GM20431 (cell line): ENCODE data around the gene MTA2.
"Not testable (repeated sequence)": the region's sequence is repeated elsewhere in the genome, so short reads cannot be mapped to it uniquely, and the experiment has no call there.

Experiments used
- in situ Hi-C: fragments of 300-500 bp; cut with MseI, MboI; formaldehyde crosslinking; loops from one replicate; pipeline ENCODE4 v1.15.0; 2020; ENCODE audit warnings: low sequenced_read_pairs; ENCODE audit not compliant: unreplicated experiment

MTA2 gene

DNA sequence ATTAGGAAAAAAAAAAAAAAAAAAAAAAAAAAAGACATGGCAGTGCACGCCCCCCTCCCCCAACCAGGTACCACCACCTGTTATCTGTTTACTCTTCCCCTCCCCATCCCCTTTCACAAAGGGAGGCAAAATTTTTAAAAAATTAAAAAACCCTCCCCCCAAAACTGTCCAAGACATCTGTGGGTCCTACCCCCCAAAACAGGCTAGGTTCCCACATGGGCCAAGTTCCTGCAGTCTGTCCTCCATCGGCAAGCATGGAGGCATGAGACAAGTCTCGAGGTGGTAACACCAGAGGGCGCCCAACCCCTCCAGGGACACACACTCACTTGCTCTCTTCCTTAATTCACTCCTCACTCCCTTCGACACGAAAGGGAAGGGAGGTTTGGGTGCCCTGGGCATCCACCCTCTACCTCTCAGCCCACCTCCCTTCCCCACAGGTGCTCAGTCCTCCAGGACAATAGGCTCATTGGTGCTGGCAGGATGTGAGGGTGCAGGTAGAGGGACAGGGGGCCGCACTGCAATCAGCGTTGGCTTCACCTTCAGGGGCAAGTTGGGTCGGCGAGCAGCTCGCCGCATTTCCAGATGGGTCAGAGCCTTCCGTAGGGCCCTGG lies 8.1 kb downstream of the MTA2 start:
- in situ Hi-C loops = no loop called here

DNA sequence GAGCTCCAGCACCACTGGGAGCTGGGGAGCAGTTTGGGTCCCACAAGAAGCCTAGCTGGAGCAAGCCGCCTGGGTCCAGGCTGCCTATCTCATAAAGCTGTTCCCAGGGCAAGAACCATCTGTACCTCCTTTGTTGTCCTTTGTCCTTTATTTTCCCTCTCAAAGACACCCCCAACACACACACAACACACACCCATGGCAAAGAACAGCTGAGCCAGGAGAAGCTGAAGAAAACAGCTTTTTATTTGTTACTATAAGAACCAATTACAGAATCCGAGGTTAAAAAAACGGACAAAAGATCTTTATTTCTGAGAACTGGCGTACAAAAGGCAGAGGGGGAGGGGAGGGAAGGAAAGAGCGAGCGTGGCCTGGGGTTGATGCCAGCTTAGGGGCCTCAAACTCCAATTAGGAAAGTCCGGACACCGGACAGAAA lies 8.7 kb downstream of the MTA2 start:
- in situ Hi-C loops = no loop called here

DNA sequence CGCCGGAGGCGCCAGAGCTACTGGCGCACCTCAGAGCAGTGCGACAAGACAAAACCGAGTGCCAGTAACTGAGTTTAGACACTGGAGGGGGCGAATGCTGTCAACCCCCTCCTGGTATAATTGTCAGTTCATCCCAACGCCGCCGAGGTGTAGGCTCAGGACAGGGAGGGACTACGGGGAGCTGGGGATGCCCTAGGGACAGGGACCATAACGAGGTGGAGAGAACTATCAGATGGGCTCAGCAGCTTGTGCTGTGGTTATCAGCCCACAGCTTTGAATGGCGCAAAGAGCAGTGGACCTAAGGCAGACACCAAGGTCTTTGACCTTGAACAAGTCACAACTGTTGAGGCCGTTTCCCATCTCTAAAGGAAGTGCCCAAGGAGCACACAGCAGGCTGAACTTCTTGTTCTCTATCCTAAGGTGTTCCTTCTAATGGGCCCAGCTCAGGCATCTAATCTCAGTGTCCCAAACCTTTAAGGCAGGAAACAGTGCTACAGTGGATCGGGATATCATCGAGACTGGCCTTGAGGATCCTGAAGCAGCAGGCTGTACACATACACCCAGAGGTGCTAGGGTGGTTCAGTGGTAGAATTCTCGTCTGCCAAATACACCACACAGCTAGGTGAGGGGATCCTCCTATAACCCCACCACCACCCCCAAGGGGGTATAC lies 9.4 kb downstream of the MTA2 start:
- in situ Hi-C loops = no loop called here

DNA sequence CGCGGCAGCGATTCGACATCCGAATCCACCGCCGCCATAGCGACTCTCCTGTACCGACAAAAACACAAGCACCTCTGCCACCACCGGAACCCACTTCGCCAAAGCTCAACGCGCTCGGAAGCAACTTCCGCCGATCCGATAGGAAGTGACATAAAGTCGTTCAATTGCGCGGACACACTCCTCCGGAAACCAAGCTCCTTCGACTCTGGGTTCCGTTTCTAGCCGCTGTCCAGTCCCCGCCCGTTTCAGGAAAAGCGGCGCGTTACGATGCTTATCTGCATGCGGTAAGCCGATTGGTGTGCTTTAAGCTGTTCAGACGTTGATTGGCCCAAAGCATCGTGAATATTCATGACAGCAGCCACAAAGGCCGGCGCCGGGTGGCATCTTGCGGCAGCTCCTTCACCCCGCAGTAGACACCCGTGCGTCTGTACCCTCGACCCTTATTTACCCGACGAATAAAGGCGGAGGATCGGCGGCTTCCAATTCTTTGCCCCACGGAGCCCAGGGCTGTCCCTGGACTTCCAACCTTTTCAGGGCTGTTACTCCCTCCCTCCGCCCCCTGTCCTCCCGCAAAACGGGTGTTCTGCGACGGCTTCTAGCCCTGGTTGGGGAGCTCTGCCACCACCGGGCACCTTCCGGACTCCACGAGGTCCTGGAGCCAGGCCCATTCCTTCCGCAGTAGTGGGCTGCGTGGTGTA lies 10.1 kb downstream of the MTA2 start, which contains the start of gene TUT1:
TSS of gene TUT1 (minus strand) at position 76 of the 698 bp plus-strand sequence. CDS start at position 38, 38 bp downstream.
- in situ Hi-C loops = no loop called here

DNA sequence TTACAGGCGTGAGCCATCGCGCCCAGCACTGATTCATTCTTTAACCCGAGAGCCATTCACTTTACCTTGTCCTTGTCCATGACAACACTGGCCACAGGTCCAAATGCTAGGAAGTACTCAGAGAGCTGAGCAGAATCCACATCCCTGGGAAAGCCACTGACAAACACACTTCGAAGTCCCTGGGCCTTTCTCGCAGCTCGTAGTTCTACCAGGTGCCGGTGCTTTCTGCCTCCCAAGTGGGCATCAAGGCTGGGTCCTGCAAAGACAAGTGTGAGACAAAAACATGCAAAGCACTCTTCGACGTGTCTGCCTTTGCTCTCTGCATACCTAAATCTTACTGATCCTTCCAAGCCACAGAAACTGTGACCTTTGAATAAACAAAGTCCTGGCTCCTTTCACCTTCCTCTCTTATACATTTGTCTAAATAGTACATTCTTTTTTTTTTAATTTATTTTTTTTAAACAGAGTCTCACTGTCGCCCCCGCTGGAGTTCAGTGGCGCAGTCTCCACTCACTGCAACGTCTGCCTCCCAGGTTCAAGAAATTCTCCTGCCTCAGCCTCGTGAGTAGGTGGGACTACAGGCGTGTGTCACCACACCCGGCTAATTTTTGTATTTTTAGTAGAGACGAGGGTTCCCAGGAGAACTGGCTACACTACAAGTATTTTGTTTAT lies 12.6 kb downstream of the MTA2 start:
- in situ Hi-C loops = no loop called here

DNA sequence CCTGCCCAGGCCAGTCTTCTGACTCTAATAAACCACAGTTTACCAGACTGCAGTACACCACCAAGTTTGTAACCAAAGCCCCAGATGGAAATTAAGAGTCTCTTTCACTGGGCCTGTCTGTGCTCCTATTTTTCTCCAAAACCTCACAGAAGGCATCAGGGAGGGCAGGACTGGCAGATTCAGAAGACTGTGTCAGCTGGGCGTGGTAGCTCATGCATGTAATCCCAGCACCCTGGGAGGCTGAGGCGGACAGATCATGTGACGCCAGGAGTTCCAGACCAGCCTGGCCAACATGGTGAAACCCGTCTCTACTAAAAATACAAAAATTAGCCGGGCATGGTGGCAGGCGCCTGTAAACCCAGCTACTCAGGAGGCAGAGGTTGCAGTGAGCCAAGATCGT lies 16.3 kb downstream of the MTA2 start:
- in situ Hi-C loops = not testable (repeated sequence)

DNA sequence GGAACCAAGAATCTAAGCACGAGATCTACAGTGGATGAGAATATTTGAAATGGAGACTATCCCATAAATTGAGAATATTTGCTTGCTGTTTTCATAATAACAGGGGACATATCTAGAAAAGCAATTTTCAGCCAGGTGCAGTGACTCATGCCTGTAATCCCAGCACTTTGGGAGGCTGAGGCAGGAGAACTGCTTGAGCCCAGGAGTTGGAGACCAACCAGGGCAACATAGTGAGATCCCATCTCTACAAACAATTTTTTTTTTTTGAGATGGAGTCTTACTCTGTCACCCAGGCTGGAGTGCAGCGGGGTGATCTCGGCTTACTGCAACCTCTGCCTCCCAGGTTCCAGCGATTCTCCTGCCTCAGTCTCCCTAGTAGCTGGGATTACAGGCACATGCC lies 19.9 kb downstream of the MTA2 start:
- in situ Hi-C loops = not testable (repeated sequence)

DNA sequence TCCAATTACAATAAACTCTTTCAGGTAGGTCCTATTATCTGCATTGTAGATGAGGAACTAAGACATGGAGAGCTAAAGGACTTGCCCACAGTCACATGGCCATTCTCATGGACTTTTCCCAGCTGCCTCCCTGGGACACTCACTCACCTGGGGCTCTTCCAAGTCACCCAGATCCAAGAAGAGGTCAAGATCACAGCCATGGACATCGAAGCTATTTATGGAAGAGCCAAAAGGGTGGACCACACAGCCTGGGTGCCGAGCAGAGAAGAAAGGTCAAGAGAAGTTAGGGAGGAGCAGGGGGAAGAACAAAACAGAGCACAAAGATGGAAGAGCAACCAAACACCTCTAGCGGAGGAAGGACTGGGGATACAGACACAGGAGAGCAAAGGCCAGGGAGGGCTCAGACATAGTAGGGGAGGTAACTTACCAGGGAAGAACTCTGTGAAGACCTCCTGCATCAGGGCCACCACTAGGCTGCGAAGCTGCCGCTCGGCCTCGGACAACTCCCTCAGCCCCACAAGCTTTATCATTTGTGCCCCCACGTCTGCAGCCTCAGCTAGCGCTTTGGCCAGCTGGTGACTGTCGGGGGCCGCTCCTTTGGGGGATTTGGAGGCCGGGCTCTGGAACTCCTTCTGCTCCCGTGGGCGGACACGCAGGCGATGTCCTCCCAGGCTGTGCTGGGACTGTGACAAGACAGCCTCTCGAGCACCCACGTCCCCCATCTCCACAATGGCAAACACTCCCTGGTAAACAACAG lies 20.5 kb downstream of the MTA2 start:
- in situ Hi-C loops = no loop called here

DNA sequence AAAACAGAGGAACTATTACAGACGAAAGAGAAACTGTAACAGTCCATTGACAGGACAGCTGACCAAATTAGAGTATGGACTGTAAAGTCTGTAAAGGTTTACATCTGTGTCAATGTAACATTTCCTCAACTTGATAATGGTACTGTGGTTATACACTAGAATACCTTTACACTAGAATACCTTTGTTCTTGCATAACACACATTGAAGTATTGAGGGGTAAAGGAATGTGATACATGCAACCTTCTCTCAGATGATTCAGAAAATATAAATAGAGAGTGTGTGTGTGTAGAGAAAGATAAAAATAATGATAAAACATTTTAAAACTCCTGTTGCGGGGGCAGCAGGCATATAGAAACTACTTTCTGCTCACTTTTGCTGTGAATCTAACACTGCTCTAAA lies 22.4 kb downstream of the MTA2 start:
- in situ Hi-C loops = no loop called here

DNA sequence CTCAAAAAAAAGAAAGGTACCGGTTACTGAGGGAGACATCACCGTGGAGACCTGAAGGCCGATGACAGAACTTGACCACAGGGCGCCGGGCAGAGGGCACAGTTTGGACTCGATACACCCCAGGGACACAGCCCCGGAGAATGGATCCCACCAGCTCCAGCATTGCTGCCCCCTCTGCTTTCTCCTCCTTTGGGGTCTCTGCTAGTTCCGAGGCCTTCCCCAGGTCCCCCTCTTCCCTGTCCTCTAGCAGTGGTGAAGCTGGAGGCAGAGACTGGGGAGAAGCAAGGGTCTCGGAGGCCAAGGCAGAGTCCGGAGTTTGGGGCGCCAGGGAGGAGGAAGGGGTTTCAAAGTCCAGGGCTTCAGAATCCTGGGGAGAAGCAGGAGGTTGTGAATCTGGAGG lies 23.1 kb downstream of the MTA2 start:
- in situ Hi-C loops = no loop called here

DNA sequence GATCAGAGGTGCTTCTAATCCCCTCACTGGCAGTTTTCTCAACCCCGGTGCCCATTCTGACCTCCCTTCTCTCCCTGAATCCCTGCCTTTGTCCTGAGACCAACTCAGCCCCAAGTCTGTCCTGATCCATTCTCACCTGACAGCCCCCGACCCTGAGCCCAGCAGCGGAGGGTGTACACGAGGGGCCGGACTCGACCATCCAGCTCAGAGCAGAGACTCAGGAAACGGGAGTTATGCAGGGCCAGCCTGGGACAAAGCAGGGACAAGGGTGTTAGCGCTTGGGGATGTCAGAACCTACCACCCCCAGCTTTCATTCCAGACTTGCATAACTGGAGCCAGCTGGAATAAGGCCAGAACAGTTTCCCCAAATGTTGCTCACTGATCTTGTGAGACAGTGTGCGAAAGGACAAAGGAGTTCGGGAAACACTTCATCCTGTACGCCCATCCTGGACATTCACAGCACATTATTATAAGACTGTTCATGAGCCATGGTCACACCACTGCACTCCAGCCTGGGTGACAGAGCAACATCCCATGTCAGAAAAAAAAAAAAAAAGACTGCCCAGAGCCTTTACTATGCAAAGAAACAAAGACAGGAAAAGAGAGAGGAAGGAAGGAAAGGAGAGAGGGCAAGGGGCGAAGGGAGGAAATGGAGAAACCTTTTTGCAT lies 24.5 kb downstream of the MTA2 start:
- in situ Hi-C loops = no loop called here

DNA sequence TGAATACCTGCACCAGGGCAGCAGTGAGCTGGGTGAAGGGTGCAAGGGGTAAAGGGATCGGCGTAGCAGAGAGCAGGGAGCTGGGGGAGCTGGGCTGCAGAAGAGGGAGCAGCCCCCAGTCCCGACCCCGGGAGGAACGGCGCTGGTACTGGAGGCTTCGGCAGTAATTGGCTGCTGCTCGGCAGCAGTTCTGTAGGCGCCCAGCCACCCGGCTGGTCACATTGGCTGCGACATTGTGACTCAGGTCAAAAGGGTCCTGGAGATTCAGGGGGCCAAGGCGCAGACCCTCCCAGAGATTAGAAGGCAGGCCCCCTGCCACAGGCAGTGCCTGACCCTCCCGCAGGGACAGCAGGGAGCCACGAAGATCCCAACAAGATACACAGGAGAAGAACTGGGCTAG lies 25.8 kb downstream of the MTA2 start:
- in situ Hi-C loops = no loop called here

DNA sequence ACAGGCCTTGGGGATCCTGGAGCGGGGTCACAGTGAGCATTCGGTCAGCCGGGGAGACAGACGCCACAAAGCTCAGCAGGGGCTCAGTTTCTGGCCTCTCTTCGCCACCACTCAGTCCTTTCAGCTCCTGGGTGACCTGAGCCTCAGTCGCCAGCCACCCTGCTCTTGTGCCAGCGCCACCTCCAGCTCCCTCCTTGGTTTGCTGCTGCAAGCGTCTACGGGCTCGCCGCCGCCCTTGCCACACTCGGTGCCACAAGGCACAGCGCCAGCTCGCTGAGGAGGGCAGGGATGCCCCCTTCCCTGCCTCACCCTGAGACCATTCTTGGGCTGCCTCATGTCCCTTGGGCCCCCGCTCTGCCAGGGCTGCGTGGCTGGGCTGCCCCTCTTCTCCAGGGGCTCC lies 26.5 kb downstream of the MTA2 start:
- in situ Hi-C loops = no loop called here

DNA sequence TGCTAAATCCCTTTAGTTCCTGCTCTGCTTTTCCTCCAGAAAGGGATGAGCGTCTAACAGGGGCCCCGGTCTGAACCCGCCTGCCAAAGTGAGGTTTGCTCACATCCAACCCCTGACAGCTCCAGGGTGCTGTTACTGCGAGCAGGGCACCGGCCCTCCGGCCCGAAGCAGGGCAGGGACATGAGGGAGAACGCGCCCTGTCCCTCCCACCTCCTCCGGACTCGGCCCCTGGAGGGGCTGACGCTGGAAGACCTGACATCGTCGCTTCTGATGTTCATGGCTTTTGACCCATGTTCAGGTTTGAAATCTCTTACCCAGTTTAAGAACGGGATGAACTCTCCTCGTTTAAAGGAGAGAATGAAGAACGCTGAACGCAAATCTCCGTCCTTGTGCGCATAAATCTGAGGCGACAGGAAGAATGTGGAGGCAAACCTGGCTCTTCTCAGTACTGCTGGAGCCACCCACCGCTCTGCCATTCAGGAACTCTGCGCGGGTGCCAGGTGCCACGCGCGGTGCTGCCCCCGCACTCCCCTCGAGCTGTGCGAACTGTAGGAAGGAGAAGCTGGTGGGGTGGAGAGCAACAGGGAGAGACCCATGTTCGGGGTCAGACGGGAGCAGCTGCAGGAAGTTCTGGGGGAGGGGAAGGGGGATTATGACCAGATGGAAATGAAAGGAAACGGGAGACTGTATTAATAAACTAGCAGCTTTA lies 27.1 kb downstream of the MTA2 start:
- in situ Hi-C loops = no loop called here

DNA sequence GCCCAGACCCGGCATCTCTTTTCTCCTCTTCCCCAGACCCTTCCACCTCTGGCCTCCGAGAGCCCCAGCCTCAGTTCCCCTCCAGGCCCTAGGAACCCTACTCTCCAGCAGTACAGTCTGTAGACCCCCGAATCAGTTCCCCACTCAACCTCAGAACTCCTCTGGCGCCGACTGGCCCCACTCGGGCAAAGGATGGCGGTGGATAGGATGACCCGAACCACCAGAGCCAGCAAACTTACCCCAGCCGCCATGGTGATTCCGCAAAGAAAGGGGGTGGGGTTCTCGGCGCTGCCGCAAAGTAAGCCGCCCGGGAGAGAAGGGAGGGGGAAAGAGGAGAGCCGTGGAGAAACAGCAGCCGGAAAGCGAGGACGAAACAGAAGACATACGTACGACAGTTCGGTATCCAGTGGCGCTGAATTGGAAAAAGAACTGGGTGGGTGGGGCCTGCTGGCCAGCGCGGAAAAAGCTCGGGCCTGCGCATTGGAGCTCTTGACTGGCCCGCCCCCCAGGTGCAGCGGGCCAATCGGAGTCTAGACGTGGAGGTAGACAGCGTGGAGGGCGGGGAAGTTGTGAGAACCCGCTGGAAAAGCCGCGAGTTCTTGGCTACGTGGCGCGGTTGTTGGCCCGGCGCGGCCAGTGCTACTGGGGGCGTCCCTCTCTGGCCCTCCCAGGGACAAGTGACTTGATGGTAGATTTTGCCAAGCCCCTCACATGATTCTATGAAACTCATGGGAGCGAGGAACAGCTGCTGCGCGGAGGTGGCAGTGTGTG lies 27.9 kb downstream of the MTA2 start, which contains the start of gene EEF1G:
TSS of gene EEF1G (minus strand) at position 300 of the 771 bp plus-strand sequence. CDS start at position 251, 49 bp downstream.
- in situ Hi-C loops = no loop called here

DNA sequence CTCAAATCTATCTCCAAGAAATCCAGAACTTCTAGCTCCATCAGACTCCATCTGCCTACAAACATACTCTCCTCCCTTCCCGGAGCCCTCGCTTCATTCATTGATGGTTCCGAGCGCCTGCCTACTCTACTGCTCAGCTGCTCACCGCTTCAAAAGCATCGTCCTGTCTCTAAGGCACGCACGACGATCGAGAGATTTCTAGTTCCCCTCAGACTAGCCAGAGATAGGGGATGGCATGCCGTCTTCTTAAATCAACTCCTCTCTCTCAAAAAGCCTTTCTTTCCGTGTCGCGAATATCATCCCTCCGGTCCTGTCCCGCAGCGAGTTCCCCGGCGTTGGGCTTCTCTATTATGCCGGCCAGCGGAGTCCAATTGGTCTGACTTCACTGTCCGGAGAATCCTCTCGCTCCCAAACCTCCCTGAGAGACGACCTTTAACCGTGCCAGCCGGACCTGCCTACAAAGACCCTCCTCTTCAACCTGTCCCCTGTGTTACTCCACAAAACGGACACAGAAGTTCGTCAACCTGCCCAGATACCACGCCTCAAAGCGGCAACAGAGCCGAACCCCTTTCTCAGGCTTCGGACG lies 28.6 kb downstream of the MTA2 start:
- in situ Hi-C loops = no loop called here

DNA sequence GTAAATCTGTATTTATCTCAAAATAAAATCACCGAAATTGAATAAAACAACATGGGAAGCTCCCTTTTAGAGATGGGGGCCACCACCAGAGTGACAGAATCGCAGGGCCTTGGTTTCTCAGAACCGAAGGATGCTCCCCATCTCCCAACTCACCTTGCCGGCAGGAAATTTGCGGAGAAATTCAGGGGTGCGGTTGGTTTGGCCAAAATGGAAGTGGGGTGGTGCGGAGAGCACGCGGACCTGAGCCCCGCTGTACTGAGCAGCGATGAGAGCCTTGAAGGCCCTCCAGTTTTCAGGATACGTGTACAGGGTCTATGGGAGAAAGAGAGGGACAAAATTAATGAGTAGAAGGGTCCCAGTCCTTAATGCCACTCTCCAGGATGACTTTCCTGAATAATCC lies 29.2 kb downstream of the MTA2 start:
- in situ Hi-C loops = no loop called here

DNA sequence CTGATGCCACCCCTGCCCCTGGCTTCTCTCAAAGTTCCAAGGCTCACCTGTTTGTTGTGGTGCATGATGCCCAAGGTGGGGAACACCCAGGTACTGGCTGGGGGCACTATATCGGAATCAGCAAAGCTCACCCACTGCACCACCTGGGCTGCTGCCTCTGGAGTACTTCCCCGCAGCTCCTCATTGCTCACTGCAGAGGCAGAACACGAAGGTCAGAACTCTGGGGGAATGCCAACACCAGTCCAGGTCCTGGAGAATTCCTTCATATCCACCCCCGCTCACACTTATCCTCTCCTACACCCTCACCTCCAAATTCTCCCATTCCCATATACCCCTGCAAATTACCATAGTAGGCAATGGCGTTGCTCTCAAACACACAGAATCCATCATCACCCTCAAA lies 30.2 kb downstream of the MTA2 start:
- in situ Hi-C loops = not testable (repeated sequence)
